HG03060 (cell line): ENCODE results near the gene CTRL.
"Not testable (repeated sequence)": the region's sequence is repeated elsewhere in the genome, so short reads cannot be mapped to it uniquely, and the experiment has no call there.

Source experiments
- ATAC-seq: cut with Tn5 transposase; IDR thresholded peaks from one replicate; pipeline ENCODE4 v1.9.1; 2021; ENCODE audit warnings: low read depth, moderate number of reproducible peaks; ENCODE audit not compliant: unreplicated experiment

The CTRL gene

GRCh38 chr16:67942510-67943255 is 11.0 kb upstream of the CTRL start:
- no peak for ATAC-seq

GRCh38 chr16:67942200-67942509 is 10.5 kb upstream of the CTRL start:
- ATAC-seq, result no peak

GRCh38 chr16:67941469-67942199 is 10.0 kb upstream of the CTRL start:
- no peak for ATAC-seq

GRCh38 chr16:67940446-67941089 is 8.9 kb upstream of the CTRL start:
- ATAC-seq, result no peak

GRCh38 chr16:67939507-67940445 is 8.1 kb upstream of the CTRL start:
- no peak for ATAC-seq

- not testable (repeated sequence) for ATAC-seq
Measured at GRCh38 chr16:67937713-67938112, 6.1 kb upstream of the CTRL start.

- no peak for ATAC-seq
Measured at GRCh38 chr16:67936880-67937605, 5.4 kb upstream of the CTRL start.

- ATAC-seq, result no peak
Measured at GRCh38 chr16:67936124-67936879, 4.6 kb upstream of the CTRL start, which contains the start of gene PSMB10. PSMB10 (minus strand) TSS chr16:67936850; CDS start chr16:67936749, 101 bp downstream.

GRCh38 chr16:67935402-67936123 is 3.9 kb upstream of the CTRL start:
- ATAC-seq, result peak; percentile 74

GRCh38 chr16:67935101-67935401 is 3.4 kb upstream of the CTRL start:
- no peak for ATAC-seq

GRCh38 chr16:67934306-67935100 is 2.8 kb upstream of the CTRL start:
- no peak for ATAC-seq

- ATAC-seq, result no peak
Measured at GRCh38 chr16:67933805-67934204, 2.1 kb upstream of the CTRL start.

GRCh38 chr16:67932462-67932840 is 789 bp upstream of the CTRL start:
- no peak for ATAC-seq

- ATAC-seq, result no peak
Measured at GRCh38 chr16:67930678-67931211, 917 bp downstream of the CTRL start.

GRCh38 chr16:67930191-67930590 is 1.5 kb downstream of the CTRL start:
- no peak for ATAC-seq

GRCh38 chr16:67928561-67929364 is 2.9 kb downstream of the CTRL start:
- ATAC-seq, result no peak

- no peak for ATAC-seq
Measured at GRCh38 chr16:67928147-67928546, 3.5 kb downstream of the CTRL start.
